CMK (cell line): ENCODE measurements around the gene NAA10.

Experiments used
- DNase-seq: peaks from one replicate; pipeline ENCODE4 v3.0.0-alpha.2; 2010; ENCODE audit warnings: low read depth

Gene NAA10

GRCh38 chrX:153927922-153928760 lies 6.7 kb downstream of the NAA10 start:
- peak; percentile 89 for DNase-seq

GRCh38 chrX:153927672-153927921 lies 7.2 kb downstream of the NAA10 start:
- no peak for DNase-seq

- DNase-seq = peak; percentile 81
Measured at GRCh38 chrX:153926858-153927671, 7.8 kb downstream of the NAA10 start.

- DNase-seq = no peak
Measured at GRCh38 chrX:153926552-153926857, 8.3 kb downstream of the NAA10 start.

- DNase-seq = no peak
Measured at GRCh38 chrX:153925739-153926551, 8.9 kb downstream of the NAA10 start, which contains the start of gene ARHGAP4. Gene ARHGAP4 (minus strand): TSS chrX:153926264. CDS start chrX:153926202, 62 bp downstream.

- no peak for DNase-seq
Measured at GRCh38 chrX:153925387-153925738, 9.5 kb downstream of the NAA10 start.

- no peak for DNase-seq
Measured at GRCh38 chrX:153924149-153924861, 10.5 kb downstream of the NAA10 start.

GRCh38 chrX:153922932-153923857 lies 11.6 kb downstream of the NAA10 start:
- no peak for DNase-seq

- DNase-seq = no peak
Measured at GRCh38 chrX:153921511-153922446, 13.1 kb downstream of the NAA10 start.

- DNase-seq = no peak
Measured at GRCh38 chrX:153921070-153921469, 13.8 kb downstream of the NAA10 start.

- no peak for DNase-seq
Measured at GRCh38 chrX:153920546-153920945, 14.3 kb downstream of the NAA10 start.

GRCh38 chrX:153919281-153919680 lies 15.6 kb downstream of the NAA10 start:
- no peak for DNase-seq

GRCh38 chrX:153917869-153918268 lies 17.0 kb downstream of the NAA10 start:
- DNase-seq = no peak

- no peak for DNase-seq
Measured at GRCh38 chrX:153913701-153914100, 21.1 kb downstream of the NAA10 start.

- DNase-seq = no peak
Measured at GRCh38 chrX:153913211-153913610, 21.6 kb downstream of the NAA10 start.

GRCh38 chrX:153911798-153912197 lies 23.0 kb downstream of the NAA10 start:
- no peak for DNase-seq

- DNase-seq = no peak
Measured at GRCh38 chrX:153910446-153910845, 24.4 kb downstream of the NAA10 start.

GRCh38 chrX:153909980-153910360 lies 24.9 kb downstream of the NAA10 start:
- no peak for DNase-seq

- no peak for DNase-seq
Measured at GRCh38 chrX:153909024-153909979, 25.5 kb downstream of the NAA10 start.
